Activated CD8-positive, alpha-beta T cell treated with anti-CD3 and anti-CD28 coated beads, Interleukin-2, amount 10 ng/mL, durations not matched to agents 7 days and 5 days (primary cell): ENCODE results near the gene IL13RA1. TPM values are rescaled to one million over a fixed set of nuclear protein-coding genes. Genes with fewer than 3 reads are reported as not detected.
"Not testable (repeated sequence)": the region's sequence is repeated elsewhere in the genome, so short reads cannot be mapped to it uniquely, and the experiment has no call there.

Source experiments
- ATAC-seq: fragments of 150-1000 bp; cut with Tn5 transposase; one replicate; pipeline ENCODE4 v1.10.0; 2021; ENCODE audit warnings: moderate library complexity
- CTCF ChIA-PET: fragments of 350-600 bp; sonication (Branson Sonifier 250); formaldehyde crosslinking; loops from one replicate; lab custom pipeline; 2021; ENCODE audit warnings: antibody characterized with exemption; lab: Charles Lee
- POLR2A ChIA-PET: fragments of 350-600 bp; sonication (Branson Sonifier 250); formaldehyde crosslinking; loops from one replicate; lab custom pipeline; 2021; ENCODE audit warnings: antibody characterized with exemption; lab: Charles Lee
- DNase-seq: peaks from one replicate; pipeline ENCODE4 v3.0.0-alpha.2; 2020
- H3K27ac Mint-ChIP-seq: one replicate; pipeline ENCODE4 v1.8.0; 2021; ENCODE audit warnings: mild to moderate bottlenecking, mixed read lengths
- H3K27me3 Mint-ChIP-seq: one replicate; pipeline ENCODE4 v1.8.0; 2021; ENCODE audit warnings: low read depth, mixed read lengths
- H3K36me3 Mint-ChIP-seq: one replicate; pipeline ENCODE4 v1.8.0; 2021; ENCODE audit warnings: low read depth, mixed read lengths
- H3K4me1 Mint-ChIP-seq: one replicate; pipeline ENCODE4 v1.8.0; 2021; ENCODE audit warnings: low read depth, mixed read lengths
- H3K4me3 Mint-ChIP-seq: one replicate; pipeline ENCODE4 v1.8.0; 2021; ENCODE audit warnings: mild to moderate bottlenecking, mixed read lengths
- H3K9me3 Mint-ChIP-seq: one replicate; pipeline ENCODE4 v1.8.0; 2022; ENCODE audit warnings: mixed read lengths; ENCODE audit not compliant: insufficient read depth
- total RNA-seq, 2 experiments: library from RNA; stranded (reverse); gene quantifications; one replicate each; pipeline ENCODE4 v1.2.3, GENCODE V29; 2021

IL13RA1 gene
- total RNA-seq, 2 experiments from 2014 or later, result 0.05 TPM; not detected in 1

- DNase-seq, CTCF ChIA-PET, H3K4me1 Mint-ChIP-seq, ATAC-seq, H3K36me3 Mint-ChIP-seq, POLR2A ChIA-PET, H3K4me3 Mint-ChIP-seq, H3K9me3 Mint-ChIP-seq, H3K27ac Mint-ChIP-seq: not testable (repeated sequence)
- peaks cover 27% of the 10 kb centered on the region for H3K27me3 Mint-ChIP-seq
These were observed 5.1 kb downstream of the IL13RA1 start for GRCh38 chrX:118732551-118732950.

GRCh38 chrX:118734909-118735308, 7.5 kb downstream of the IL13RA1 start:
- DNase-seq (no peak), ATAC-seq (no peak)
- H3K4me1 Mint-ChIP-seq, result no peaks in the 10 kb centered on the region
- H3K36me3 Mint-ChIP-seq, result no peaks in the 10 kb centered on the region
- H3K27me3 Mint-ChIP-seq, result peaks cover 16% of the 10 kb centered on the region
- no peak overlapping the region for H3K27ac Mint-ChIP-seq
- ChIA-PET POLR2A (no interaction called here), CTCF (no interaction called here)
- no peaks in the 10 kb centered on the region for H3K9me3 Mint-ChIP-seq
- H3K4me3 Mint-ChIP-seq, result no peak overlapping the region

- no peaks in the 10 kb centered on the region for H3K9me3 Mint-ChIP-seq
- ATAC-seq, result no peak
- H3K27me3 Mint-ChIP-seq, result peaks cover 9% of the 10 kb centered on the region
- H3K4me3 Mint-ChIP-seq, result no peak overlapping the region
- ChIA-PET CTCF (no interaction called here), POLR2A (no interaction called here)
- no peak for DNase-seq
- no peaks in the 10 kb centered on the region for H3K4me1 Mint-ChIP-seq
- H3K27ac Mint-ChIP-seq, result no peak overlapping the region
- H3K36me3 Mint-ChIP-seq, result no peaks in the 10 kb centered on the region
These were observed 9.1 kb downstream of the IL13RA1 start for GRCh38 chrX:118736394-118737010.

GRCh38 chrX:118739577-118739976, 12.2 kb downstream of the IL13RA1 start:
- ChIA-PET CTCF (no interaction called here), POLR2A (no interaction called here)
- Mint-ChIP-seq H3K4me3 (no peak overlapping the region), H3K36me3 (no peaks in the 10 kb centered on the region), H3K4me1 (no peaks in the 10 kb centered on the region), H3K9me3 (no peaks in the 10 kb centered on the region), H3K27me3 (peaks cover 7% of the 10 kb centered on the region), H3K27ac (no peak overlapping the region)
- no peak for DNase-seq
- ATAC-seq, result no peak

GRCh38 chrX:118740276-118740889, 13.0 kb downstream of the IL13RA1 start:
- H3K36me3 Mint-ChIP-seq, result no peaks in the 10 kb centered on the region
- POLR2A ChIA-PET, result no interaction called here
- DNase-seq (no peak), ATAC-seq (no peak)
- CTCF ChIA-PET, result no interaction called here
- H3K9me3 Mint-ChIP-seq, result no peaks in the 10 kb centered on the region
- no peaks in the 10 kb centered on the region for H3K4me1 Mint-ChIP-seq
- H3K4me3 Mint-ChIP-seq, result no peak overlapping the region
- H3K27me3 Mint-ChIP-seq, result peaks cover 2% of the 10 kb centered on the region
- no peak overlapping the region for H3K27ac Mint-ChIP-seq

GRCh38 chrX:118742176-118742575, 14.8 kb downstream of the IL13RA1 start:
- CTCF ChIA-PET, result no interaction called here
- Mint-ChIP-seq H3K4me1 (no peaks in the 10 kb centered on the region), H3K9me3 (no peaks in the 10 kb centered on the region), H3K27ac (no peak overlapping the region), H3K36me3 (no peaks in the 10 kb centered on the region), H3K27me3 (peaks cover 5% of the 10 kb centered on the region), H3K4me3 (no peak overlapping the region)
- DNase-seq (no peak), ATAC-seq (no peak)
- POLR2A ChIA-PET, result no interaction called here

- no peak overlapping the region for H3K4me3 Mint-ChIP-seq
- no peaks in the 10 kb centered on the region for H3K4me1 Mint-ChIP-seq
- ATAC-seq (no peak), DNase-seq (no peak)
- CTCF ChIA-PET, result no interaction called here
- POLR2A ChIA-PET, result no interaction called here
- no peak overlapping the region for H3K27ac Mint-ChIP-seq
- H3K9me3 Mint-ChIP-seq, result no peaks in the 10 kb centered on the region
- peaks cover 5% of the 10 kb centered on the region for H3K27me3 Mint-ChIP-seq
- H3K36me3 Mint-ChIP-seq, result no peaks in the 10 kb centered on the region
These were observed 18.2 kb downstream of the IL13RA1 start for GRCh38 chrX:118745570-118745969.

- H3K27ac Mint-ChIP-seq, result no peak overlapping the region
- H3K9me3 Mint-ChIP-seq, result no peaks in the 10 kb centered on the region
- DNase-seq (no peak), ATAC-seq (no peak)
- H3K4me1 Mint-ChIP-seq, result peaks cover 6% of the 10 kb centered on the region
- H3K27me3 Mint-ChIP-seq, result peaks cover 8% of the 10 kb centered on the region
- H3K4me3 Mint-ChIP-seq, result no peak overlapping the region
- H3K36me3 Mint-ChIP-seq, result no peaks in the 10 kb centered on the region
- POLR2A ChIA-PET, result no interaction called here
- CTCF ChIA-PET, result interaction anchor here (0.8 kb wide), 1 partner anchor 55 kb away, joined by 4 read pairs; no protein-coding TSS in a partner anchor
These were observed 24.8 kb downstream of the IL13RA1 start for GRCh38 chrX:118751950-118752783.

- CTCF ChIA-PET, result no interaction called here
- Mint-ChIP-seq H3K4me3 (no peak overlapping the region), H3K27me3 (peaks cover 11% of the 10 kb centered on the region), H3K36me3 (no peaks in the 10 kb centered on the region), H3K9me3 (no peaks in the 10 kb centered on the region), H3K4me1 (peaks cover 6% of the 10 kb centered on the region), H3K27ac (no peak overlapping the region)
- POLR2A ChIA-PET, result no interaction called here
- DNase-seq (no peak), ATAC-seq (no peak)
These were observed 28.2 kb downstream of the IL13RA1 start for GRCh38 chrX:118755633-118756032.

- Mint-ChIP-seq H3K4me1 (peaks cover 6% of the 10 kb centered on the region), H3K27ac (no peak overlapping the region), H3K27me3 (peaks cover 11% of the 10 kb centered on the region), H3K4me3 (no peak overlapping the region), H3K36me3 (no peaks in the 10 kb centered on the region), H3K9me3 (no peaks in the 10 kb centered on the region)
- POLR2A ChIA-PET, result no interaction called here
- CTCF ChIA-PET, result no interaction called here
- ATAC-seq (no peak), DNase-seq (no peak)
These were observed 28.7 kb downstream of the IL13RA1 start for GRCh38 chrX:118756101-118756500.

- H3K4me3 Mint-ChIP-seq, result no peak overlapping the region
- no peaks in the 10 kb centered on the region for H3K9me3 Mint-ChIP-seq
- ChIA-PET CTCF (no interaction called here), POLR2A (no interaction called here)
- H3K27ac Mint-ChIP-seq, result no peak overlapping the region
- DNase-seq (no peak), ATAC-seq (no peak)
- no peaks in the 10 kb centered on the region for H3K36me3 Mint-ChIP-seq
- H3K27me3 Mint-ChIP-seq, result peaks cover 11% of the 10 kb centered on the region
- no peaks in the 10 kb centered on the region for H3K4me1 Mint-ChIP-seq
These were observed 31.1 kb downstream of the IL13RA1 start for GRCh38 chrX:118758511-118758910.

GRCh38 chrX:118760025-118760424, 32.6 kb downstream of the IL13RA1 start:
- Mint-ChIP-seq H3K9me3 (no peaks in the 10 kb centered on the region), H3K27ac (no peak overlapping the region), H3K4me3 (no peak overlapping the region), H3K36me3 (no peaks in the 10 kb centered on the region), H3K4me1 (no peaks in the 10 kb centered on the region), H3K27me3 (peaks cover 16% of the 10 kb centered on the region)
- CTCF ChIA-PET, result no interaction called here
- ATAC-seq (no peak), DNase-seq (no peak)
- POLR2A ChIA-PET, result no interaction called here
